HepG2 (cell line): ENCODE measurements around the gene CPT1B. TPM values are rescaled to one million over a fixed set of nuclear protein-coding genes. Genes with fewer than 3 reads are reported as not detected.

Experiments
- CAMTA2 ChIP-seq: sonication (generic); formaldehyde crosslinking; IDR thresholded peaks from 2 replicates; pipeline ENCODE4 v1.4.0; 2020; ENCODE audit warnings: mild to moderate bottlenecking, missing genetic modification reagents, borderline replicate concordance
- CHCHD3 ChIP-seq: sonication (generic); formaldehyde crosslinking; IDR thresholded peaks from 2 replicates; pipeline ENCODE4 v1.8.0; 2022; ENCODE audit warnings: mild to moderate bottlenecking, missing genetic modification reagents, moderate library complexity
- FOXJ3 ChIP-seq: sonication (generic); formaldehyde crosslinking; IDR thresholded peaks from 2 replicates; pipeline ENCODE4 v1.4.0; 2020; ENCODE audit warnings: missing genetic modification reagents, mild to moderate bottlenecking, borderline replicate concordance
- HDAC1 ChIP-seq: sonication (generic); formaldehyde crosslinking; IDR thresholded peaks from 2 replicates; pipeline ENCODE4 v1.5.1; 2020; ENCODE audit warnings: mild to moderate bottlenecking, missing genetic modification reagents
- HNRNPK ChIP-seq: fragments of 200-400 bp; formaldehyde crosslinking; IDR thresholded peaks from 2 replicates; pipeline ENCODE4 v1.6.1; 2018; ENCODE audit warnings: low read length, low read depth, moderate library complexity, mild to moderate bottlenecking; ENCODE audit not compliant: poor library complexity, severe bottlenecking
- HNRNPLL ChIP-seq: fragments of 200-400 bp; formaldehyde crosslinking; IDR thresholded peaks from 2 replicates; pipeline ENCODE4 v1.6.1; 2017; ENCODE audit warnings: mild to moderate bottlenecking, low read depth, low read length; ENCODE audit not compliant: poor library complexity, severe bottlenecking
- IRF1 ChIP-seq: sonication (generic); formaldehyde crosslinking; IDR thresholded peaks from 2 replicates; pipeline ENCODE4 v1.4.0; 2020; ENCODE audit warnings: low read depth, mild to moderate bottlenecking, missing genetic modification reagents
- MXD1 ChIP-seq: sonication (generic); formaldehyde crosslinking; IDR thresholded peaks from 2 replicates; pipeline ENCODE4 v1.4.0; 2020; ENCODE audit warnings: mild to moderate bottlenecking, missing genetic modification reagents
- NR2C2 ChIP-seq: sonication (generic); formaldehyde crosslinking; IDR thresholded peaks from 2 replicates; pipeline ENCODE4 v1.4.0; 2020; ENCODE audit warnings: missing genetic modification reagents, mild to moderate bottlenecking, moderate library complexity, borderline replicate concordance
- POLR2AphosphoS5 ChIP-seq: IDR thresholded peaks from 2 replicates; pipeline ENCODE4 v1.6.1; 2012; ENCODE audit warnings: low read depth, low read length
- SMAD9 ChIP-seq: sonication (generic); formaldehyde crosslinking; IDR thresholded peaks from 2 replicates; pipeline ENCODE4 v1.5.1; 2020; ENCODE audit warnings: mild to moderate bottlenecking, missing genetic modification reagents
- SNAI1 ChIP-seq: sonication (generic); formaldehyde crosslinking; IDR thresholded peaks from 2 replicates; pipeline ENCODE4 v1.5.0; 2020; ENCODE audit warnings: mild to moderate bottlenecking, missing genetic modification reagents, borderline replicate concordance
- SNRNP70 ChIP-seq: fragments of 200-400 bp; formaldehyde crosslinking; IDR thresholded peaks from 2 replicates; pipeline ENCODE4 v1.6.1; 2017; ENCODE audit warnings: mild to moderate bottlenecking, low read depth, low read length, moderate library complexity
- TAF15 ChIP-seq: fragments of 200-400 bp; formaldehyde crosslinking; IDR thresholded peaks from one replicate; pipeline ENCODE4 v1.6.1; 2018; ENCODE audit warnings: mild to moderate bottlenecking, low read depth, low read length; ENCODE audit not compliant: poor library complexity, severe bottlenecking
- USF2 ChIP-seq, 2 experiments: sonication (generic) in 1 of 2; formaldehyde crosslinking in 1 of 2; IDR thresholded peaks; 2 replicates each; pipeline versions ENCODE4 v1.5.1 to v1.6.1; 2011 to 2020; ENCODE audit warnings: borderline replicate concordance in 1 of 2, low read depth in 1 of 2, low read length in 1 of 2, mild to moderate bottlenecking in 1 of 2, missing genetic modification reagents in 1 of 2, moderate library complexity in 1 of 2
- ZFP37 ChIP-seq: sonication (generic); formaldehyde crosslinking; IDR thresholded peaks from 2 replicates; pipeline ENCODE4 v1.4.0; 2020; ENCODE audit warnings: missing genetic modification reagents, borderline replicate concordance
- ZFX ChIP-seq: sonication (generic); formaldehyde crosslinking; IDR thresholded peaks from 2 replicates; pipeline ENCODE4 v1.4.0; 2020; ENCODE audit warnings: mild to moderate bottlenecking, low read depth, missing genetic modification reagents, moderate library complexity
- ZMAT5 ChIP-seq: sonication (generic); formaldehyde crosslinking; IDR thresholded peaks from 2 replicates; pipeline ENCODE4 v1.5.0; 2020; ENCODE audit warnings: mild to moderate bottlenecking, low read depth, missing genetic modification reagents, borderline replicate concordance
- ZNF510 ChIP-seq: sonication (generic); formaldehyde crosslinking; IDR thresholded peaks from 2 replicates; pipeline ENCODE4 v1.4.0; 2020; ENCODE audit warnings: low read depth, mild to moderate bottlenecking, missing genetic modification reagents
- ZNF550 ChIP-seq: sonication (generic); formaldehyde crosslinking; IDR thresholded peaks from 2 replicates; pipeline ENCODE4 v1.4.0; 2020; ENCODE audit warnings: mild to moderate bottlenecking, missing genetic modification reagents, borderline replicate concordance
- ZNF597 ChIP-seq: sonication (generic); formaldehyde crosslinking; IDR thresholded peaks from 2 replicates; pipeline ENCODE4 v1.5.0; 2020; ENCODE audit warnings: missing genetic modification reagents
- ZNF747 ChIP-seq: sonication (generic); formaldehyde crosslinking; IDR thresholded peaks from 2 replicates; pipeline ENCODE4 v1.8.1; 2023; ENCODE audit warnings: missing genetic modification reagents, mild to moderate bottlenecking, borderline replicate concordance
- ZSCAN21 ChIP-seq: sonication (generic); formaldehyde crosslinking; IDR thresholded peaks from 2 replicates; pipeline ENCODE4 v1.8.0; 2022; ENCODE audit warnings: mild to moderate bottlenecking, missing genetic modification reagents, moderate library complexity, borderline replicate concordance
- polyA plus RNA-seq, 8 experiments: library from polyadenylated mRNA; depleted of rRNA in 3 of 8; stranded (reverse) in 7 of 8; unstranded in 1 of 8; fragments of >200 nt; fragmentation: Illumina TruSeq in 4 of 8; extraction: Trizol in 4 of 8; gene quantifications; 2 replicates each; pipeline versions ENCODE4 v1.2.1 to v1.2.3, GENCODE V29; 2011 to 2016; ENCODE audit warnings: low read depth in 4 of 8, missing spikeins in 1 of 8, mixed read lengths in 1 of 8; ENCODE audit not compliant: insufficient read depth in 1 of 8
- total RNA-seq, 5 experiments: library from RNA; depleted of rRNA; stranded (reverse); fragments of >200 nt; fragmentation: Illumina TruSeq; extraction: Trizol; gene quantifications; 2 replicates each; pipeline ENCODE4 v1.2.3, GENCODE V29; 2016; ENCODE audit warnings: low read depth in 1 of 5

CPT1B gene
- total and polyA plus RNA-seq, 2 of the 13 experiments (the other 11 are each of a cell fraction or from before 2014, with no cell fraction given): 9.2 to 19.5 TPM

- TF ChIP-seq ZNF510 (CRISPR knock-in tag): 0 out of 2 replicates have a peak, but pooled peaks have one; percentile 79
- peak; percentile 100 for TF ChIP-seq CHCHD3 (CRISPR knock-in tag)
- TF ChIP-seq ZFP37 (CRISPR knock-in tag): peak; percentile 100
- TF ChIP-seq CAMTA2 (CRISPR knock-in tag): peak; percentile 96; the same call in 1 of the 2 replicates
- no peak for TF ChIP-seq TAF15
- peak; percentile 99 for TF ChIP-seq MXD1 (CRISPR knock-in tag)
- no peak; the same call in 1 of the 2 replicates for TF ChIP-seq ZMAT5 (CRISPR knock-in tag)
- TF ChIP-seq ZFX (CRISPR knock-in tag): peak; percentile 36; the same call in 1 of the 2 replicates
- peak; percentile 49; the same call in 1 of the 2 replicates for TF ChIP-seq ZNF747 (CRISPR knock-in tag)
- TF ChIP-seq FOXJ3 (CRISPR knock-in tag): peak; percentile 63; the same call in 1 of the 2 replicates
- no peak for TF ChIP-seq SNRNP70
- TF ChIP-seq HNRNPK: no peak
- TF ChIP-seq USF2 (IDR thresholded peaks at IDR 0.05; ENCODE audit: low read depth, low read length): no peak
- no peak for TF ChIP-seq USF2 (CRISPR knock-in tag; IDR thresholded peaks at IDR 0.05; ENCODE audit: borderline replicate concordance)
- peak; percentile 99 for TF ChIP-seq HDAC1
- TF ChIP-seq POLR2AphosphoS5: no peak
- TF ChIP-seq SMAD9 (CRISPR knock-in tag): peak; percentile 99
- TF ChIP-seq ZSCAN21 (CRISPR knock-in tag): peak; percentile 98
- peak; percentile 98 for TF ChIP-seq SNAI1 (CRISPR knock-in tag)
- peak; percentile 37; the same call in 1 of the 2 replicates for TF ChIP-seq NR2C2 (CRISPR knock-in tag)
- TF ChIP-seq IRF1 (CRISPR knock-in tag): peak; percentile 91
- TF ChIP-seq ZNF597: no peak
- TF ChIP-seq HNRNPLL: no peak
- TF ChIP-seq ZNF550 (CRISPR knock-in tag): no peak
Observed at GRCh38 chr22:50599816-50600455, 21.7 kb upstream of the CPT1B start (continued).
